HG03097 (cell line): ENCODE data around the gene GPR160.

Source experiments
- ATAC-seq: cut with Tn5 transposase; IDR thresholded peaks from one replicate; pipeline ENCODE4 v1.9.1; 2021; ENCODE audit not compliant: unreplicated experiment, low FRiP score

The GPR160 gene

DNA sequence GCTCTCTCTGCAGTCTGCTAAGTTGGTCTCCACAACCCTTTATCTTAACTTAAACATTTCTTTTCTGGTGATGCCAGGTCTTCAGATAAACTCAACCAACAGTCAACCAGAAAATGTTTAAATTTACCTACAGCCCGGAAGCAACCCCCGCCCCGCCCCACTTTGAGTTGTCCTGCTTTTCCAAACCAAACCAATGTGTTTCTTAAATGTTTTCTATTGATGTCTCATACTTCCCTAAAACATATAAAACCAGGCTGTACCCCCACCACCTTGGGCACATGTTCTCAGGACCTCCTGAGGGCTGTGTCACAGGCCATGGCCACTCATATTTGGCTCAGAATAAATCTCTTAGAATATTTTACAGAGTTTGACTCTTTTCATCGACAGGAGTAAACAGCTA, 13.2 kb upstream of the GPR160 start:
- ATAC-seq: no peak

- no peak for ATAC-seq
Observed at GRCh38 chr3:170027233-170028102, 10.3 kb upstream of the GPR160 start.

- no peak for ATAC-seq
Observed at GRCh38 chr3:170033489-170033888, 4.3 kb upstream of the GPR160 start.

DNA sequence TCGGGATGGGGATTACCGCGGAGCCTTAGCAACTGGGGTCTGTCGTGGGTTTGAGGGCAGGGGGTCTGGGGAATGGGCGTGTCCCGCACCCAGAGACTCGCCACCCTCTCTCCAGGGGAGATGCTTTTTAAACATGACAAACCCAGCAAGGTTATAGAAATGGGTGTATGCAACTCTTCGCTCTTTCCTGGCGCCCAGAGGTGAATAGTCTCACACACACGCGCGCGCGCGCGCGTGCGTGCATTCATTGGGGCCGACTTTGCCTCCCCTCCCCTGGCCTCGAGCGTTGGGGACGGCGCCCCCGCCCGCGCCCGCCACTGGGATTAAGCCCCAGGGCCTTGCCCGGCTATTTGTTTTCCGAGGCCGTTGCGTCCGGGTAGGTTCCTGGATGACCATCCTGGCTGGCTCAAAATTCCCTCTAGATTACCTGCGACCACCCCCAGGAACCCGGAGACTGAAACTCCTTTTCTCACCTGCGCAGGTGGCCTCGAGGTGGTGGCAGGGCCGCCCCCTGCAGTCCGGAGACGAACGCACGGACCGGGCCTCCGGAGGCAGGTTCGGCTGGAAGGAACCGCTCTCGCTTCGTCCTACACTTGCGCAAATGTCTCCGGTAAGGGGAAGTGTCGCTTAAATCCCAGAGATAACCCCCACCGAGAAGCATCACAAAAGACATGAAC, 777 bp downstream of the GPR160 start:
- no peak for ATAC-seq

DNA sequence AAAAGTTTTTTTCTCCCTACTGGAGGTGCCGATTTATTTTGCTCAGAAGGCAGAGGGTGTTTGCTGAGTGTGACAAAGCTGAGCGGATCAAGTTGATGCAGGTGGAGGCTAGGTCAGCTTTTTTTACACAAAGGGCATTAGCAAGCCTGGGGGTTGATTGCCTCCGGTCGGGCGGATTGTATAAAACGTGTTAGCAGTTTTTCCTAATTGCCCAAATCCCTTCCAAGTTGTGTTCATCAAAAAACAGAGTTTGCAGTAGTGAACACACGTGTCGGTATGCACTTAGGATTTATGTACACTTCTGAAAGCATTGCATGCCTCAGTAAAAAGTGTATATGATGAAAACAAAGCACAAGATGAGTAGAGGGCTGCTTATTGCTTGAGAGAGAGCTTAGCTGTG, 2.6 kb downstream of the GPR160 start:
- ATAC-seq: no peak

- no peak for ATAC-seq
Observed at GRCh38 chr3:170043506-170043905, 5.7 kb downstream of the GPR160 start.

DNA sequence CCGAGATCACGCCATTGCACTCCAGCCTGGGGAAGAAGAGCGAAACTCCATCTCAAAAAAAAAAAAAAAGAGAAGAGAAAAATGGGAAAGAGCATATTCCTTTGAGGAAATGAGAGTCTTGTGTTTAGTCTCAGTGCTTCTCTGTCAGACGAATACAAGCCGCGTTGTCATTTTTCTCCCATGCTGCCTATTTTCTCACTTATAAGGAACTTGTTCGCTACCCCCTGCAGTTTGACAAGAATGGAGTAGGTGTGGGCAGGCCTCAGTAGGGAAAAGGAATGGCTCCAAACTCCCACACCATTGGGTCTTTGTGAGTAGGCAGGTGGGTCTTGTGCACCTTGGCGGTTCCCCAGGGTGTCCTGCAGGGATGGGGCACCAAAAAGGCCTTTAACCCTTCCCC, 6.5 kb downstream of the GPR160 start:
- ATAC-seq: no peak

DNA sequence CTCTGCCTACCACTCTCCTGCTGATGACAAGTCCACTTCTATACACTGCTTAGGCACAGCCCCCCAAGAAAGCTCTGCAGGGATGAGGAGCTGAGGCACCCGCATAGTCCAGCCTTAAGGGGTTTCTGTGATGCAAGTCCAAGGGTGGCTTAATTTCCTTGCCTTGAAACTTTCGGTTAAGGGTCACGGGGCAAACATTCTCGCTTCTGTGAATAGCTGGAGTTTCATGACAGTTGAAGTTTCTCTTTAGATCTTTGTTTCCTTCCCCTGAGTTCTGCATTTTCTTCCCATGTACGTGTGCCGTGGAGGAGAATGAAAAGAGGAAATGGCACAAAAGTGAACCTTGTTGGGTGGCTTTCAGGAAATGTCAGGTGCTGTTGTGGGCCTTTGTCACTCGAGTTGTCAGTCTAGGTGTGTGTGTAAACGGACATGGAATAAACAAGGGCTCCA, 7.0 kb downstream of the GPR160 start:
- peak; percentile 73 for ATAC-seq

- ATAC-seq: no peak
Observed at GRCh38 chr3:170046269-170047132, 8.7 kb downstream of the GPR160 start.

DNA sequence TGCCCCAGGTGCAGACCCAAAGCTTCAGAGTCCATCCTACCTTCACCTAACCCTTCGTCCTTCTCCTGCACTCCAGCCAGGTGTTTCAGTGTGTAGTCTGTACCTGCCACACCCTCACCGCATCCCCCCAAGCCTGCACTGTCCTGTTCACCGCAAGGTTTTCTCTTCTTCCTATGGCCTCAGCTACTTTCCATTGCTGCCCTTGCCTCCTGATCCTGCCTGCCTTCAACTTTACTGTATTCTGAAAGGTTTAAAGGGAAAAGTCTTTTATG, 9.3 kb downstream of the GPR160 start:
- ATAC-seq: no peak

GRCh38 chr3:170049146-170050000, 11.6 kb downstream of the GPR160 start:
- ATAC-seq: no peak

- ATAC-seq: no peak
Observed at GRCh38 chr3:170050753-170051152, 13.0 kb downstream of the GPR160 start.

- no peak for ATAC-seq
Observed at GRCh38 chr3:170052398-170052797, 14.6 kb downstream of the GPR160 start.

GRCh38 chr3:170054204-170054603, 16.4 kb downstream of the GPR160 start:
- no peak for ATAC-seq

- peak; percentile 58 for ATAC-seq
Observed at GRCh38 chr3:170055209-170055608, 17.4 kb downstream of the GPR160 start.

GRCh38 chr3:170056710-170057454, 19.1 kb downstream of the GPR160 start:
- peak; percentile 89 for ATAC-seq

DNA sequence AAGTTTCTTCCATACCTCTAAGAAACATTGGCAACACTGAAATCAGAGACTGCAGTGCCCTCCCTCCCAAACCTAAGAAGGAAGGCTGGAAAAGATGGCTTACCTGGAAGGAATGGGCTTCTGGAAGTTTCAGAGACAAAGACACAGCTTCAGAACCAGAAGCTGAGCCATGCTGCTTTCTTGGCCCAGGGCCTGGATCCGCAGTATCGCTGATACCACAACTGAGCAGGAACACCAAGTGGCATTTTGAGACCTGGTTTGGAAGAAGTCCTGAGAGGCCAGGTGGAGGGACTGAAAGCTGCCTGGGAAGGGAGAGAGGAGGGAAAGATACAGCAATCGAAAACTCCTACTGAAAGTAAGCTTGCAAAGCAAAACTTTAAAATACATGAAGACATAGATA, 19.8 kb downstream of the GPR160 start:
- no peak for ATAC-seq

DNA sequence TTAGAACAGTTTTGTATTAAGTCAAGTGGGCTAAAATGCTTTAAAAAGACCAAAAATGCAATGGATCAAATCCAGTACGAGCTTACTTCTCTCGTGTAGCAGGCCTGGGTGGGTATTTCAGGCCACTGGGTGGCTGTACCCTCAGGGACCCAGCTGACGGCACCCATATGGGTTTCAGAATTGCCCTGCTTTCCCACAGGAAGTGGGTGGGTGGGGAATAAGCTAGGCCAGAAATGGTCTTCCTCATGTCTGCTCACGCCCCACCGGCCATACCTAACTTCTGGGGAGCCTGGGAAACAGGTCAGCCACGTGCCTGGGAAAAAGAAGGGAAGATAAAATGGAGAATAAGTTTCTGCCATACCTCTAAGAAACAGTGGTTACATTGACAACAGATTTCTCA, 20.3 kb downstream of the GPR160 start:
- ATAC-seq: no peak

- ATAC-seq: no peak
Observed at GRCh38 chr3:170059447-170059846, 21.7 kb downstream of the GPR160 start.

DNA sequence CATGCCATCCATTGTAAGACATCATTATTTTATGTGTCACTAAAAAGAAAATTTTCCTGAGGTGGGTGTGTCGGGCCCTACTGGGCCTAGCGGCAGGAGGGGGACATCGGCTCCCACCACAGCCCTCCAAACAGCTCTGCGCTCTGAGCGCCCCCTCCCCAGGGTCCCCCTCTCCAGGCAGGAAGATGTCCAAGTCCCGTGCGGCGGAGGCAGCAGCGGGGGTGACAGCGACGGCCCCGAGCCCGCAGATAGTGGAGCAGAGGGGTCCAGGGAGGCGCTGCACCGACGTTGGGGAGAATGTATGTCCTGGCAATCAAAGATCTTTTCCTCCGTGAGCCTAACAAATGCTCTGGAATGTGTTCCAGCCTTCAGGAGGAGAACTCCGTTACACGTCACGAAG, 24.3 kb downstream of the GPR160 start:
- ATAC-seq: no peak
